Upper lobe of left lung (tissue), 4 donors: ENCODE data around the gene QKI.

Source experiments
- CTCF ChIP-seq, 6 experiments: fragments of 450-650 bp in 4 of 6; fragments of 200-600 bp in 2 of 6; sonication (generic) in 2 of 6; IDR thresholded peaks; one replicate each; pipeline ENCODE4 v1.5.1; 2016 to 2019; ENCODE audit warnings: antibody characterized with exemption in 6 of 6
- EP300 ChIP-seq, 4 donors: sonication (generic); formaldehyde crosslinking; IDR thresholded peaks; one replicate each; pipeline ENCODE4 v1.5.1; 2017; ENCODE audit warnings: antibody characterized with exemption in 4 of 4, control low read depth in 2 of 4
- POLR2A ChIP-seq, 4 donors: fragments of 450-650 bp; IDR thresholded peaks; one replicate each; pipeline ENCODE4 v1.5.1; 2016 to 2017; ENCODE audit warnings: antibody characterized with exemption in 4 of 4, mild to moderate bottlenecking in 2 of 4
- POLR2AphosphoS5 ChIP-seq, 2 donors: sonication (generic); formaldehyde crosslinking; IDR thresholded peaks; one replicate each; pipeline ENCODE4 v1.5.1; 2017; ENCODE audit warnings: antibody characterized with exemption in 2 of 2

GRCh38 chr6:163398115-163398514, 16.4 kb upstream of the QKI start:
- TF ChIP-seq CTCF (IDR thresholded peaks at IDR 0.05) (no peak), POLR2A (IDR thresholded peaks at IDR 0.05) (no peak), EP300 (IDR thresholded peaks at IDR 0.05) (no peak), POLR2AphosphoS5 (IDR thresholded peaks at IDR 0.05) (no peak)
